K562 (cell line): ENCODE data around the gene SDR9C7. TPM values are rescaled to one million over a fixed set of nuclear protein-coding genes. Genes with fewer than 3 reads are reported as not detected.

Experiments
- ATAC-seq: fragments of 200-7000 bp; cut with Tn5 transposase; 3 replicates; pipeline ENCODE4 v1.9.1; 2020; ENCODE audit warnings: moderate library complexity
- BruUV-seq: library from RNA; stranded (reverse); fragments of 400-500 nt; replicated peaks from 2 replicates; lab custom pipeline; 2021; lab: Mats Ljungman, UMichigan
- CTCF ChIA-PET: fragments of 300-600 bp; formaldehyde crosslinking; extraction: SDS; loops from one replicate; lab custom pipeline; 2021; ENCODE audit warnings: low intra/inter-chr PET ratio; lab: Yijun Ruan, JAX
- POLR2A ChIA-PET: fragments of 300-600, 350-650 bp; sonication (Branson Sonifier 250); formaldehyde crosslinking; extraction: SDS; loops from one replicate; lab custom pipeline; 2021; ENCODE audit warnings: antibody characterized with exemption, inconsistent platforms; lab: Yijun Ruan, JAX
- DNase-seq, 4 experiments: peaks; one replicate each; pipeline versions ENCODE4 v3.0.0 to v3.0.0-alpha.2; 2011 to 2018; ENCODE audit warnings: low spot score in 3 of 4, mixed read lengths in 3 of 4; ENCODE audit errors: extremely low read depth in 1 of 4
- FAIRE-seq: peaks from 2 replicates; lab custom pipeline; 2011; peaks lifted over from hg19 to GRCh38; lab: Jason Lieb, UNC
- H2AFZ ChIP-seq: 2 replicates; pipeline ENCODE4 v1.6.0; 2011; ENCODE audit warnings: low read depth, low read length, control low read depth, inconsistent platforms
- H3K27ac ChIP-seq: fragments of 200-600 bp; 3 replicates; pipeline ENCODE4 v1.8.0; 2011; ENCODE audit warnings: low read depth, mild to moderate bottlenecking, control low read depth, inconsistent platforms, low read length, moderate library complexity, mixed read lengths; ENCODE audit errors: extremely low read depth
- H3K27me3 ChIP-seq, 2 experiments: fragments of 300-600 bp in 1 of 2; 2 replicates in 1 of 2; 3 replicates in 1 of 2; pipeline versions ENCODE4 v1.6.0 to v1.8.0; 2011; ENCODE audit warnings: inconsistent platforms in 2 of 2, low read length in 2 of 2, mild to moderate bottlenecking in 1 of 2, mixed read lengths in 1 of 2, moderate library complexity in 1 of 2; ENCODE audit not compliant: control insufficient read depth in 2 of 2, insufficient read depth in 2 of 2
- H3K36me3 ChIP-seq: fragments of 300-600 bp; 3 replicates; pipeline ENCODE4 v1.8.0; 2011; ENCODE audit warnings: mild to moderate bottlenecking, low read length, inconsistent platforms; ENCODE audit not compliant: control insufficient read depth, insufficient read depth
- H3K4me1 ChIP-seq, 2 experiments: fragments of 200-600 bp in 1 of 2; replicated peaks in 1 of 2; 2 replicates in 1 of 2; 3 replicates in 1 of 2; pipeline versions ENCODE4 v1.5.1 to v1.8.0; 2011; ENCODE audit warnings: inconsistent platforms in 2 of 2, low read length in 2 of 2, mild to moderate bottlenecking in 1 of 2, mixed read lengths in 1 of 2, moderate library complexity in 1 of 2; ENCODE audit not compliant: control insufficient read depth in 2 of 2, insufficient read depth in 2 of 2
- H3K4me2 ChIP-seq: 2 replicates; pipeline ENCODE4 v1.6.1; 2011; ENCODE audit warnings: low read length, control low read depth, inconsistent platforms, mixed read lengths; ENCODE audit not compliant: insufficient read depth
- H3K4me3 ChIP-seq: fragments of 200-600 bp; sonication (generic), shearing (Covaris generic); 2 replicates; pipeline ENCODE4 v1.5.1; 2016; ENCODE audit warnings: control low read depth, inconsistent platforms
- H3K79me2 ChIP-seq: fragments of 200-600 bp; 3 replicates; pipeline ENCODE4 v1.8.0; 2011; ENCODE audit warnings: low read length, inconsistent platforms; ENCODE audit not compliant: control insufficient read depth, insufficient read depth
- H3K9ac ChIP-seq, 2 experiments: 2 replicates each; pipeline versions ENCODE4 v1.6.0 to v1.6.1; 2011; ENCODE audit warnings: low read depth in 2 of 2, low read length in 2 of 2, control low read depth in 1 of 2, inconsistent platforms in 1 of 2, mild to moderate bottlenecking in 1 of 2, mixed read lengths in 1 of 2; ENCODE audit not compliant: insufficient read depth in 1 of 2
- H3K9me1 ChIP-seq: one replicate; pipeline ENCODE4 v1.6.0; 2011; ENCODE audit warnings: inconsistent platforms, mild to moderate bottlenecking, low read length, moderate library complexity; ENCODE audit not compliant: control insufficient read depth, insufficient read depth
- H3K9me3 ChIP-seq: replicated peaks from 2 replicates; pipeline ENCODE4 v1.5.1; 2011; ENCODE audit warnings: low read depth, low read length, inconsistent platforms; ENCODE audit not compliant: control insufficient read depth, insufficient read depth
- H4K20me1 ChIP-seq: replicated peaks from 2 replicates; pipeline ENCODE4 v1.6.1; 2011; ENCODE audit warnings: low read length, inconsistent platforms, mixed read lengths; ENCODE audit not compliant: control insufficient read depth, insufficient read depth
- BRCA1 ChIP-seq, 2 experiments: fragments of 450-650 bp in 1 of 2; sonication (generic) in 1 of 2; formaldehyde crosslinking in 1 of 2; IDR thresholded peaks; 2 replicates each; pipeline versions ENCODE4 v1.5.0 to v1.6.1; 2017 to 2020; ENCODE audit warnings: mild to moderate bottlenecking in 1 of 2, missing genetic modification reagents in 1 of 2
- CBX3 ChIP-seq, 2 experiments: IDR thresholded peaks; 1 replicate in 1 of 2; 2 replicates in 1 of 2; pipeline ENCODE4 v1.6.1; 2012; ENCODE audit warnings: inconsistent platforms in 2 of 2, low read length in 2 of 2, borderline replicate concordance in 1 of 2, control low read depth in 1 of 2
- CBX5 ChIP-seq: IDR thresholded peaks from 2 replicates; pipeline ENCODE4 v1.6.1; 2014; ENCODE audit warnings: low read depth, borderline replicate concordance
- FOXJ2 ChIP-seq: fragments of 200-800 bp; sonication (Bioruptor generic); IDR thresholded peaks from 2 replicates; pipeline ENCODE4 v1.6.1; 2016; ENCODE audit warnings: missing genetic modification characterization, missing compliant biosample characterization
- SRSF9 ChIP-seq: fragments of 200-400 bp; formaldehyde crosslinking; IDR thresholded peaks from 2 replicates; pipeline ENCODE4 v1.6.1; 2017; ENCODE audit warnings: low read depth, low read length, borderline replicate concordance
- TBL1XR1 ChIP-seq, 2 experiments: IDR thresholded peaks; 2 replicates each; pipeline ENCODE4 v1.6.1; 2012; ENCODE audit warnings: improper control_type of control experiment in 2 of 2, low read length in 2 of 2, mild to moderate bottlenecking in 1 of 2
- TRIM28 ChIP-seq: fragments of 450-650 bp; IDR thresholded peaks from 2 replicates; pipeline ENCODE4 v1.6.1; 2017
- XRCC3 ChIP-seq: fragments of 450-650 bp; IDR thresholded peaks from 2 replicates; pipeline ENCODE4 v1.6.1; 2017; ENCODE audit warnings: mild to moderate bottlenecking, moderate library complexity
- ZNF561 ChIP-seq: fragments of 450-650 bp; formaldehyde crosslinking; conservative IDR thresholded peaks from 2 replicates; pipeline ENCODE4 v1.4.0; 2020; ENCODE audit warnings: mild to moderate bottlenecking, moderate library complexity
- WGBS: fragments of 100-300 bp; shearing (Covaris generic); methylation state at CpG from one replicate; pipeline ENCODE4 v1.1.6; 2016; ENCODE audit warnings: low coverage, mixed read lengths; ENCODE audit not compliant: insufficient coverage; ENCODE audit errors: missing lambda C conversion rate; 5-methylcytosine and 5-hydroxymethylcytosine counted together
- in situ Hi-C: fragments of 300-500 bp; cut with MboI; formaldehyde crosslinking; loops from 4 replicates; pipeline ENCODE4 v1.15.0; 2018; ENCODE audit warnings: inconsistent platforms, mixed read lengths
- intact Hi-C: fragments of 100-400 bp; cut with micrococcal nuclease; formaldehyde crosslinking; loops from 2 replicates; pipeline ENCODE4 v1.14.2; 2022
- polyA plus RNA-seq, 8 experiments: library from polyadenylated mRNA; depleted of rRNA in 4 of 8; stranded (reverse) in 5 of 8; unstranded in 3 of 8; fragments of >200 nt; fragmentation: Nextera tagmentation in 2 of 8; fragmentation: Illumina TruSeq in 1 of 8; extraction: Ambion mirVana in 2 of 8; extraction: Trizol in 1 of 8; gene quantifications; 2 replicates each; pipeline versions ENCODE4 v1.2.1 to v1.2.3, GENCODE V29; 2011 to 2014; ENCODE audit warnings: inconsistent platforms in 1 of 8, missing spikeins in 1 of 8
- total RNA-seq, 7 experiments: library from RNA; depleted of rRNA in 6 of 7; stranded (reverse); fragments of >200 nt in 6 of 7; fragmentation: Illumina TruSeq in 2 of 7; extraction: Trizol in 2 of 7; gene quantifications; 2 replicates each; pipeline versions ENCODE4 v1.2.1 to v1.2.3, GENCODE V29; 2011 to 2021; ENCODE audit warnings: low replicate concordance in 1 of 7
- TF ChIP-seq, protein P1 (sequence below): fragments of 250-450 bp; sonication (Bioruptor Pico); IDR thresholded peaks from 2 replicates; pipeline ENCODE4 v1.4.0; 2020; ENCODE audit warnings: borderline replicate concordance
- TF ChIP-seq, protein P2 (sequence below): fragments of 200-600 bp; sonication (generic); IDR thresholded peaks from one replicate; pipeline ENCODE4 v1.6.1; 2012; ENCODE audit warnings: mild to moderate bottlenecking, low read depth, low read length, inconsistent platforms

Gene SDR9C7
- total and polyA plus RNA-seq, 9 of the 15 experiments (the other 6 are each of a cell fraction or from before 2014, with no cell fraction given), result 0.04 to 0.59 (median 0.06) TPM; not detected in 6

DNA sequence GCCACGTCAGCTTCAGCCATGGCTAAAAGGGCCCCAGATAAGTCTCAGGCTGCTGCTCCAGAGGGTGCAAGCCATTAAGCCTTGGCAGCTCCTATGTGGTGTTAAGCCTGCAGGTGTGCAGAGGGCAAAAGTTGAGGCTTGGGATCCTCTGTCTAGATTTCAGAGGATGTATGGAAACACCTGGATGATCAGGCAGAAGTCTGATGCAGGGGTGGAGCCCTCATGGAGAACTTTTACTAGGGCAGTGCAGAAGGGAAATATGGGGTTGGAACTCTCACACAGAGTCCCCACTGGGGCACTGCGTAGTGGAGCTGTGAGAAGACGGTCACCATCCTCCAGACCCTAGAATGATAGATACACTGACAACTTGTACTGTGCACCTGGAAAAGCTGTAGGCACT, 47.9 kb downstream of the SDR9C7 start:
- in situ Hi-C loops, result no loop called here
- no peaks in the 10 kb centered on the region for H3K4me1 ChIP-seq
- WGBS, result 22% methylated on average over 3 of the region's 3 CpGs
- H3K27me3 ChIP-seq, result no peaks in the 10 kb centered on the region
- H3K9ac ChIP-seq, result no peak overlapping the region
- H3K79me2 ChIP-seq, result no peaks in the 10 kb centered on the region
- H3K9me1 ChIP-seq, result no peaks in the 10 kb centered on the region
- H3K9me3 ChIP-seq, result peaks cover 4% of the 10 kb centered on the region
- BruUV-seq, result no TSS peak
- ATAC-seq, result no peak
- no peak overlapping the region for H3K27ac ChIP-seq
- CTCF ChIA-PET, result no interaction called here
- no peaks in the 10 kb centered on the region for H3K36me3 ChIP-seq
- no peaks in the 10 kb centered on the region for H4K20me1 ChIP-seq
- POLR2A ChIA-PET, result no interaction called here
- FAIRE-seq, result no peak
- no peak overlapping the region for H3K4me2 ChIP-seq
- DNase-seq, result no peak
- no peak overlapping the region for H2AFZ ChIP-seq
- intact Hi-C loops, result no loop called here
- H3K4me3 ChIP-seq, result no peak overlapping the region
- no peak for TF ChIP-seq ZNF561 (CRISPR knock-in tag)
- TF ChIP-seq XRCC3, result no peak
- 0 out of 2 replicates have a peak, but pooled peaks have one; percentile 29 for TF ChIP-seq TRIM28
- TF ChIP-seq, protein P1, sequence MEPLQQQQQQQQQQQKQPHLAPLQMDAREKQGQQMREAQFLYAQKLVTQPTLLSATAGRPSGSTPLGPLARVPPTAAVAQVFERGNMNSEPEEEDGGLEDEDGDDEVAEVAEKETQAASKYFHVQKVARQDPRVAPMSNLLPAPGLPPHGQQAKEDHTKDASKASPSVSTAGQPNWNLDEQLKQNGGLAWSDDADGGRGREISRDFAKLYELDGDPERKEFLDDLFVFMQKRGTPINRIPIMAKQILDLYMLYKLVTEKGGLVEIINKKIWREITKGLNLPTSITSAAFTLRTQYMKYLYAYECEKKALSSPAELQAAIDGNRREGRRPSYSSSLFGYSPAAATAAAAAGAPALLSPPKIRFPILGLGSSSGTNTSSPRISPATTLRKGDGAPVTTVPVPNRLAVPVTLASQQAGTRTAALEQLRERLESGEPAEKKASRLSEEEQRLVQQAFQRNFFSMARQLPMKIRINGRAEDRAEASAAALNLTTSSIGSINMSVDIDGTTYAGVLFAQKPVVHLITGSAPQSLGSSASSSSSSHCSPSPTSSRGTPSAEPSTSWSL (CRISPR knock-in tag), result no peak
- TF ChIP-seq, protein P2, sequence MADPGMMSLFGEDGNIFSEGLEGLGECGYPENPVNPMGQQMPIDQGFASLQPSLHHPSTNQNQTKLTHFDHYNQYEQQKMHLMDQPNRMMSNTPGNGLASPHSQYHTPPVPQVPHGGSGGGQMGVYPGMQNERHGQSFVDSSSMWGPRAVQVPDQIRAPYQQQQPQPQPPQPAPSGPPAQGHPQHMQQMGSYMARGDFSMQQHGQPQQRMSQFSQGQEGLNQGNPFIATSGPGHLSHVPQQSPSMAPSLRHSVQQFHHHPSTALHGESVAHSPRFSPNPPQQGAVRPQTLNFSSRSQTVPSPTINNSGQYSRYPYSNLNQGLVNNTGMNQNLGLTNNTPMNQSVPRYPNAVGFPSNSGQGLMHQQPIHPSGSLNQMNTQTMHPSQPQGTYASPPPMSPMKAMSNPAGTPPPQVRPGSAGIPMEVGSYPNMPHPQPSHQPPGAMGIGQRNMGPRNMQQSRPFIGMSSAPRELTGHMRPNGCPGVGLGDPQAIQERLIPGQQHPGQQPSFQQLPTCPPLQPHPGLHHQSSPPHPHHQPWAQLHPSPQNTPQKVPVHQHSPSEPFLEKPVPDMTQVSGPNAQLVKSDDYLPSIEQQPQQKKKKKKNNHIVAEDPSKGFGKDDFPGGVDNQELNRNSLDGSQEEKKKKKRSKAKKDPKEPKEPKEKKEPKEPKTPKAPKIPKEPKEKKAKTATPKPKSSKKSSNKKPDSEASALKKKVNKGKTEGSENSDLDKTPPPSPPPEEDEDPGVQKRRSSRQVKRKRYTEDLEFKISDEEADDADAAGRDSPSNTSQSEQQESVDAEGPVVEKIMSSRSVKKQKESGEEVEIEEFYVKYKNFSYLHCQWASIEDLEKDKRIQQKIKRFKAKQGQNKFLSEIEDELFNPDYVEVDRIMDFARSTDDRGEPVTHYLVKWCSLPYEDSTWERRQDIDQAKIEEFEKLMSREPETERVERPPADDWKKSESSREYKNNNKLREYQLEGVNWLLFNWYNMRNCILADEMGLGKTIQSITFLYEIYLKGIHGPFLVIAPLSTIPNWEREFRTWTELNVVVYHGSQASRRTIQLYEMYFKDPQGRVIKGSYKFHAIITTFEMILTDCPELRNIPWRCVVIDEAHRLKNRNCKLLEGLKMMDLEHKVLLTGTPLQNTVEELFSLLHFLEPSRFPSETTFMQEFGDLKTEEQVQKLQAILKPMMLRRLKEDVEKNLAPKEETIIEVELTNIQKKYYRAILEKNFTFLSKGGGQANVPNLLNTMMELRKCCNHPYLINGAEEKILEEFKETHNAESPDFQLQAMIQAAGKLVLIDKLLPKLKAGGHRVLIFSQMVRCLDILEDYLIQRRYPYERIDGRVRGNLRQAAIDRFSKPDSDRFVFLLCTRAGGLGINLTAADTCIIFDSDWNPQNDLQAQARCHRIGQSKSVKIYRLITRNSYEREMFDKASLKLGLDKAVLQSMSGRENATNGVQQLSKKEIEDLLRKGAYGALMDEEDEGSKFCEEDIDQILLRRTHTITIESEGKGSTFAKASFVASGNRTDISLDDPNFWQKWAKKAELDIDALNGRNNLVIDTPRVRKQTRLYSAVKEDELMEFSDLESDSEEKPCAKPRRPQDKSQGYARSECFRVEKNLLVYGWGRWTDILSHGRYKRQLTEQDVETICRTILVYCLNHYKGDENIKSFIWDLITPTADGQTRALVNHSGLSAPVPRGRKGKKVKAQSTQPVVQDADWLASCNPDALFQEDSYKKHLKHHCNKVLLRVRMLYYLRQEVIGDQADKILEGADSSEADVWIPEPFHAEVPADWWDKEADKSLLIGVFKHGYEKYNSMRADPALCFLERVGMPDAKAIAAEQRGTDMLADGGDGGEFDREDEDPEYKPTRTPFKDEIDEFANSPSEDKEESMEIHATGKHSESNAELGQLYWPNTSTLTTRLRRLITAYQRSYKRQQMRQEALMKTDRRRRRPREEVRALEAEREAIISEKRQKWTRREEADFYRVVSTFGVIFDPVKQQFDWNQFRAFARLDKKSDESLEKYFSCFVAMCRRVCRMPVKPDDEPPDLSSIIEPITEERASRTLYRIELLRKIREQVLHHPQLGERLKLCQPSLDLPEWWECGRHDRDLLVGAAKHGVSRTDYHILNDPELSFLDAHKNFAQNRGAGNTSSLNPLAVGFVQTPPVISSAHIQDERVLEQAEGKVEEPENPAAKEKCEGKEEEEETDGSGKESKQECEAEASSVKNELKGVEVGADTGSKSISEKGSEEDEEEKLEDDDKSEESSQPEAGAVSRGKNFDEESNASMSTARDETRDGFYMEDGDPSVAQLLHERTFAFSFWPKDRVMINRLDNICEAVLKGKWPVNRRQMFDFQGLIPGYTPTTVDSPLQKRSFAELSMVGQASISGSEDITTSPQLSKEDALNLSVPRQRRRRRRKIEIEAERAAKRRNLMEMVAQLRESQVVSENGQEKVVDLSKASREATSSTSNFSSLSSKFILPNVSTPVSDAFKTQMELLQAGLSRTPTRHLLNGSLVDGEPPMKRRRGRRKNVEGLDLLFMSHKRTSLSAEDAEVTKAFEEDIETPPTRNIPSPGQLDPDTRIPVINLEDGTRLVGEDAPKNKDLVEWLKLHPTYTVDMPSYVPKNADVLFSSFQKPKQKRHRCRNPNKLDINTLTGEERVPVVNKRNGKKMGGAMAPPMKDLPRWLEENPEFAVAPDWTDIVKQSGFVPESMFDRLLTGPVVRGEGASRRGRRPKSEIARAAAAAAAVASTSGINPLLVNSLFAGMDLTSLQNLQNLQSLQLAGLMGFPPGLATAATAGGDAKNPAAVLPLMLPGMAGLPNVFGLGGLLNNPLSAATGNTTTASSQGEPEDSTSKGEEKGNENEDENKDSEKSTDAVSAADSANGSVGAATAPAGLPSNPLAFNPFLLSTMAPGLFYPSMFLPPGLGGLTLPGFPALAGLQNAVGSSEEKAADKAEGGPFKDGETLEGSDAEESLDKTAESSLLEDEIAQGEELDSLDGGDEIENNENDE, result no peak
- TF ChIP-seq SRSF9, result no peak
- no peak for TF ChIP-seq BRCA1 (IDR thresholded peaks at IDR 0.05)
- TF ChIP-seq BRCA1 (CRISPR knock-in tag; IDR thresholded peaks at IDR 0.05), result no peak
- TF ChIP-seq CBX3 (IDR thresholded peaks at IDR 0.05; ENCODE audit: borderline replicate concordance in 1 of 2, low read length in 2 of 2), result peak in 1 of 2 experiments; percentile 51; a peak in 1 of 3 replicates
- peak; percentile 63; the same call in 1 of the 2 replicates for TF ChIP-seq CBX5
- TF ChIP-seq FOXJ2, result no peak
- no peak for TF ChIP-seq TBL1XR1 (IDR thresholded peaks at IDR 0.05; ENCODE audit: low read length in 2 of 2)
